Body of pancreas (tissue), 4 donors: ENCODE data around the gene KCNN3. TPM values are rescaled to one million over a fixed set of nuclear protein-coding genes. Genes with fewer than 3 reads are reported as not detected.

Experiments used
- ATAC-seq: fragments of 150-250 bp; one replicate; pipeline ENCODE4 v1.9.1; 2016
- DNase-seq, 4 donors: peaks; one replicate each; pipeline ENCODE4 v3.0.0-alpha.2; 2019
- H3K27ac ChIP-seq, 4 donors: fragments of 200-600 bp; sonication (generic); 1 replicate in 3 of 4; 2 replicates in 1 of 4; pipeline versions ENCODE4 v1.5.1 to v1.6.1; 2016 to 2019; ENCODE audit warnings: mild to moderate bottlenecking in 1 of 4, mixed read lengths in 1 of 4, moderate library complexity in 1 of 4
- H3K27me3 ChIP-seq, 2 donors: fragments of 200-600 bp; sonication (generic); one replicate each; pipeline ENCODE4 v1.6.0; 2016; ENCODE audit warnings: mild to moderate bottlenecking in 1 of 2
- H3K36me3 ChIP-seq, 2 donors: fragments of 200-600 bp; sonication (generic); replicated peaks in 1 of 2; 2 replicates each; pipeline ENCODE4 v1.5.1; 2016; ENCODE audit warnings: low read depth in 2 of 2; ENCODE audit not compliant: insufficient read depth in 1 of 2
- H3K4me1 ChIP-seq: fragments of 200-600 bp; sonication (generic); one replicate; pipeline ENCODE4 v1.6.0; 2016
- H3K4me3 ChIP-seq, 2 donors: fragments of 200-600 bp; sonication (generic); 1 replicate in 1 of 2; 2 replicates in 1 of 2; pipeline ENCODE4 v1.5.1; 2016 to 2019
- H3K9me3 ChIP-seq, 3 donors: fragments of 200-600 bp; sonication (generic); 1 replicate in 2 of 3; 2 replicates in 1 of 3; pipeline ENCODE4 v1.5.1; 2016
- POLR2A ChIP-seq, 3 donors: fragments of 450-650 bp; IDR thresholded peaks; one replicate each; pipeline ENCODE4 v1.6.1; 2016; ENCODE audit warnings: antibody characterized with exemption in 3 of 3, mild to moderate bottlenecking in 2 of 3
- WGBS, 2 donors: methylation state at CpG; one replicate each; pipeline ENCODE4 v1.1.5; 2017; 5-methylcytosine and 5-hydroxymethylcytosine counted together
- intact Hi-C: fragments of 100-400 bp; cut with DNase I; formaldehyde crosslinking; loops from one replicate; pipeline ENCODE4 v1.15.1; 2023
- total RNA-seq, 2 donors: library from RNA; depleted of rRNA; stranded (reverse); fragments of >200 nt; gene quantifications; one replicate each; pipeline ENCODE4 v1.1.0, GENCODE V29; 2016
- TF ChIP-seq, protein P1 (sequence below), 7 experiments: fragments of 450-650 bp in 4 of 7; fragments of 200-600 bp in 3 of 7; sonication (generic) in 3 of 7; IDR thresholded peaks; one replicate each; pipeline ENCODE4 v1.5.1; 2016 to 2019; ENCODE audit warnings: antibody characterized with exemption in 7 of 7

The KCNN3 gene
- total RNA-seq, 2 donors from 2014 or later = 0.33 to 1.6 TPM

DNA sequence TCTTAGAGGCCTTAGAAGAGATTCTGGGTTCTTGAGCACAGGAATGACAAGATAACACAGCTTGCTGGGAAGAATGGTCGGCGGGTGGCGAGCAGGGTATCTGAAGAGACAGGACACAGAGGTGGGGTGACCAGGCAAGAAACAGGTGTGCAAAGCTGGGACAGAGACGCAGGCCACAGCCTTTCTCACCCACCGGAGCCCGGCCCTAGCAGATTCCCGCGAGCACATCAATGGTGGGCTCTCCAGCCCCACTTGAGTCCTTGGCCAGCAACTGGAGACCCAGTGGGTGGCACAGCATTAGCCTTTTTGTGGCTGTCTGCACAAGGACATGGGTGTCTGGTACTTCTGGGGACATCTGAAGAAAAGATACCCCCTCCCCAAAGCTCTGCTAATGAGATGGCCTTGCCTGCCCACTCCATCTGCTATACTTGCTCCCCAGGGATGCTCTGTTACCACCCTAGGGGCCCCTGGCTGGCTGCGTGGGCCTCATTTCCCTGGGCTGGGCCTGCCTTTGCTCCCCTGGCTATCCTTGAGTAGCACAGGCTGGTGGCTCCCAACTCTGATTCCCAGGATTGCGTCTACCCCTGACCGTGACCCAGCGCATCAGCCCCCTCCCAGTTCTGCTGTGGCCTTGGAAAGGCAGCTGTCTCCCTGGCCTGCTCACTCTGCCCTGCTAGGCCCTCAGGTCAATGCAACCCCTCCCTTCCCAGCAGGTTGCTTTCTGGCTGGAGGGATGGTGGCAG, 134.8 kb downstream of the KCNN3 start:
- Histone ChIP-seq H3K4me3 (no peak overlapping the region), H3K27me3 (no peaks in the 10 kb centered on the region), H3K36me3 (no peaks in the 10 kb centered on the region), H3K9me3 (no peaks in the 10 kb centered on the region), H3K27ac (no peak overlapping the region), H3K4me1 (peaks cover 4% of the 10 kb centered on the region)
- ATAC-seq (no peak), DNase-seq (no peak)
- intact Hi-C loops = no loop called here
- TF ChIP-seq, protein P1, sequence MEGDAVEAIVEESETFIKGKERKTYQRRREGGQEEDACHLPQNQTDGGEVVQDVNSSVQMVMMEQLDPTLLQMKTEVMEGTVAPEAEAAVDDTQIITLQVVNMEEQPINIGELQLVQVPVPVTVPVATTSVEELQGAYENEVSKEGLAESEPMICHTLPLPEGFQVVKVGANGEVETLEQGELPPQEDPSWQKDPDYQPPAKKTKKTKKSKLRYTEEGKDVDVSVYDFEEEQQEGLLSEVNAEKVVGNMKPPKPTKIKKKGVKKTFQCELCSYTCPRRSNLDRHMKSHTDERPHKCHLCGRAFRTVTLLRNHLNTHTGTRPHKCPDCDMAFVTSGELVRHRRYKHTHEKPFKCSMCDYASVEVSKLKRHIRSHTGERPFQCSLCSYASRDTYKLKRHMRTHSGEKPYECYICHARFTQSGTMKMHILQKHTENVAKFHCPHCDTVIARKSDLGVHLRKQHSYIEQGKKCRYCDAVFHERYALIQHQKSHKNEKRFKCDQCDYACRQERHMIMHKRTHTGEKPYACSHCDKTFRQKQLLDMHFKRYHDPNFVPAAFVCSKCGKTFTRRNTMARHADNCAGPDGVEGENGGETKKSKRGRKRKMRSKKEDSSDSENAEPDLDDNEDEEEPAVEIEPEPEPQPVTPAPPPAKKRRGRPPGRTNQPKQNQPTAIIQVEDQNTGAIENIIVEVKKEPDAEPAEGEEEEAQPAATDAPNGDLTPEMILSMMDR (IDR thresholded peaks at IDR 0.05) = no peak
- TF ChIP-seq POLR2A (IDR thresholded peaks at IDR 0.05) = no peak
- WGBS, 2 donors = 90 to 92% methylated on average over 9 to 11 of the region's 12 CpGs

DNA sequence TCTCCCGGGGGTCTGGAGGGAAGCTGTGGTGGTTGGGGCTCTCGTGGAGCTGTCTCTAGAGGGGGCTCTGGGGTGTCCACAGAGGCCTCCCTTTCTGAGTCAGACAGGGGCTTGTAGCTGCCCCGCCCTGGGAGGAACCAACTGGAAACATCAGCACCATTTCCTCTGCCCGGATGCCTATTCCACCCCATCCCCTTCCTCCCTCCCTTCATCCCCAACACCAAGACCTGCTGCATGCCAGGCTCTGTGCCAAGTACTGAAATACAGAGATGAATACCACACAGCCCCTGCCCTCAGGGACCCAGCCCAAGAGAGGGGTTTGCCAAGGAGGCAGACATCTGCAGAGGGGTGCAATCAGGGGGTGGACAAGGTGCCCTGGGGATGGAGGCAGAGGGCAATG, 136.5 kb downstream of the KCNN3 start:
- DNase-seq (no peak), ATAC-seq (no peak)
- Histone ChIP-seq H3K27me3 (no peaks in the 10 kb centered on the region), H3K9me3 (no peaks in the 10 kb centered on the region), H3K4me1 (peaks cover 4% of the 10 kb centered on the region), H3K36me3 (no peaks in the 10 kb centered on the region), H3K27ac (no peak overlapping the region), H3K4me3 (no peak overlapping the region)
- intact Hi-C loops = no loop called here
- WGBS, 2 donors = 54 to 79% methylated on average over 4 of the region's 4 CpGs
- no peak for TF ChIP-seq POLR2A (IDR thresholded peaks at IDR 0.05)
- TF ChIP-seq, protein P1 (IDR thresholded peaks at IDR 0.05) = no peak

DNA sequence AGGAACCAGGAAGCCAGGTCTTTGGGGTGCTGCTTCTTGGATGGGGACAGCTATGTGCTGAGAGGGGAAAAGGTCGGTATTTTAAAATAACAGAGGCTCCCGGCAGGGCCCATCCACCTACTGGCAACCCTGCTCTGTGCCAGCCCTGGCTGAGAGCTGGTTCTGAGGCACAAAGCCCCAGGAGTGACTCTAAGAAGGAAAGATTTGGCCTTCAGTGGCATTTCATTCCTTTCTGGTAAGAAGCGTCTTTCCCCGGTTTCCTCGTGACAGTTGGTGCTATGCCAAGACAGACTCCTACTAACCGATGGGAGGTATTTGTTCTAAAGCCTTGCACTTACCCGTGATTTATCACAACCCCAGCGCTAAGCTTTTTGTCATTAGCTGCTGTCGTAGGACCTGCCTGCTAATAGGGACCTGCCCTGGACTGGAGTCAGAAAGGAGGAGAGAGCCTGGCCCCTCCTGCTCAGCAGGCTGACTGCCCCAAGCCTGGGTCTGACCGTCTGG, 139.0 kb downstream of the KCNN3 start:
- Histone ChIP-seq H3K27ac (no peak overlapping the region), H3K9me3 (no peaks in the 10 kb centered on the region), H3K4me3 (no peak overlapping the region), H3K27me3 (no peaks in the 10 kb centered on the region), H3K4me1 (peaks cover 4% of the 10 kb centered on the region), H3K36me3 (no peaks in the 10 kb centered on the region)
- TF ChIP-seq, protein P1 (IDR thresholded peaks at IDR 0.05) = no peak
- no peak for TF ChIP-seq POLR2A (IDR thresholded peaks at IDR 0.05)
- intact Hi-C loops = no loop called here
- ATAC-seq (no peak), DNase-seq (no peak)
- WGBS, 2 donors = 15 to 28% methylated on average over 4 to 9 of the region's 10 CpGs

DNA sequence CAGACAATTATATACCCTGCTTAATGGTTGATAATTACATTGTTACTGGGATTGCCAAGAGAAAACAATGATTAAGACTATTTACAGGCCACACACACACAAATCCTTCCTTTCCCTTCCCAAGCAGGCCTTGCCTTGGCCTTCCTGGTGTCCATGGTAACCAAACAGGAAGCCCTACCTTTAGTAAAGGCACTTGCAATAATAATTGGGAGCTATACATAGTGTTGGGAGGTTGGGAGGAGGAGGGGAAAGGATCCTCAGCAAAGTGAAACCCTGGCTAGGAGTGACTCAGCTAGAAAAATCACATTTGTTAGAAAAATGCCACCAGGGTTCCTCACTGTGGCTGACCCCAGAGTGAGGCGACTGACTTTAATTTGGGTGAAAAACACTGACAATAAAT, 139.8 kb downstream of the KCNN3 start:
- intact Hi-C loops = no loop called here
- no peak for DNase-seq
- peaks cover 4% of the 10 kb centered on the region for H3K4me1 ChIP-seq

More for the DNA sequence above, 139.8 kb downstream of the KCNN3 start:
- Histone ChIP-seq H3K9me3 (no peaks in the 10 kb centered on the region), H3K27ac (no peak overlapping the region), H3K4me3 (no peak overlapping the region), H3K27me3 (no peaks in the 10 kb centered on the region), H3K36me3 (no peaks in the 10 kb centered on the region)
- WGBS, 2 donors = 53 to 85% methylated on average over 1 of the region's 1 CpG
- ATAC-seq = no peak
- TF ChIP-seq POLR2A (IDR thresholded peaks at IDR 0.05) = no peak
- TF ChIP-seq, protein P1 (IDR thresholded peaks at IDR 0.05) = no peak
